Parathyroid adenoma (tissue), 2 donors: ENCODE measurements around the gene IDH3A.

ENCODE experiments used
- H2AFZ ChIP-seq: fragments of 300-600 bp; sonication (generic); one replicate; pipeline ENCODE4 v1.7.0; 2017; ENCODE audit warnings: antibody characterized with exemption, mild to moderate bottlenecking
- H3K27ac ChIP-seq: fragments of 300-600 bp; sonication (generic); one replicate; pipeline ENCODE4 v1.7.0; 2017
- H3K27me3 ChIP-seq: fragments of 300-600 bp; sonication (generic); one replicate; pipeline ENCODE4 v1.7.0; 2017; ENCODE audit warnings: low read length; ENCODE audit not compliant: control insufficient read depth, insufficient read depth
- H3K36me3 ChIP-seq: fragments of 300-600 bp; sonication (generic); one replicate; pipeline ENCODE4 v1.7.0; 2017; ENCODE audit warnings: low read length; ENCODE audit not compliant: control insufficient read depth, insufficient read depth
- H3K4me1 ChIP-seq: fragments of 300-600 bp; sonication (generic); one replicate; pipeline ENCODE4 v1.7.0; 2017; ENCODE audit warnings: control low read depth
- H3K4me2 ChIP-seq: fragments of 300-600 bp; sonication (generic); one replicate; pipeline ENCODE4 v1.7.0; 2017; ENCODE audit warnings: low read length
- H3K4me3 ChIP-seq: fragments of 300-600 bp; sonication (generic); one replicate; pipeline ENCODE4 v1.7.0; 2017; ENCODE audit warnings: low read depth, low read length
- H3K79me2 ChIP-seq: fragments of 300-600 bp; sonication (generic); one replicate; pipeline ENCODE4 v1.7.0; 2017; ENCODE audit warnings: control low read depth
- H3K9ac ChIP-seq: fragments of 300-600 bp; sonication (generic); one replicate; pipeline ENCODE4 v1.7.0; 2017; ENCODE audit warnings: mild to moderate bottlenecking
- H3K9me3 ChIP-seq: fragments of 300-600 bp; sonication (generic); one replicate; pipeline ENCODE4 v1.7.0; 2017; ENCODE audit warnings: low read length; ENCODE audit not compliant: control insufficient read depth
- CTCF ChIP-seq: fragments of 300-600 bp; sonication (generic); IDR thresholded peaks from one replicate; pipeline ENCODE4 v1.7.0; 2017; ENCODE audit warnings: antibody characterized with exemption, mild to moderate bottlenecking
- donor health status: primary hyperparathyroidism.

Gene IDH3A

GRCh38 chr15:78110096-78110495 lies 39.1 kb upstream of the IDH3A start:
- no peaks in the 10 kb centered on the region for H3K27me3 ChIP-seq
- no peaks in the 10 kb centered on the region for H3K9me3 ChIP-seq
- H3K27ac ChIP-seq = no peak overlapping the region
- no peak for TF ChIP-seq CTCF
- H3K79me2 ChIP-seq = no peaks in the 10 kb centered on the region
- H3K9ac ChIP-seq = no peak overlapping the region
- no peaks in the 10 kb centered on the region for H3K36me3 ChIP-seq
- H2AFZ ChIP-seq = no peak overlapping the region
- H3K4me1 ChIP-seq = no peaks in the 10 kb centered on the region
- H3K4me2 ChIP-seq = no peak overlapping the region
- no peak overlapping the region for H3K4me3 ChIP-seq

DNA sequence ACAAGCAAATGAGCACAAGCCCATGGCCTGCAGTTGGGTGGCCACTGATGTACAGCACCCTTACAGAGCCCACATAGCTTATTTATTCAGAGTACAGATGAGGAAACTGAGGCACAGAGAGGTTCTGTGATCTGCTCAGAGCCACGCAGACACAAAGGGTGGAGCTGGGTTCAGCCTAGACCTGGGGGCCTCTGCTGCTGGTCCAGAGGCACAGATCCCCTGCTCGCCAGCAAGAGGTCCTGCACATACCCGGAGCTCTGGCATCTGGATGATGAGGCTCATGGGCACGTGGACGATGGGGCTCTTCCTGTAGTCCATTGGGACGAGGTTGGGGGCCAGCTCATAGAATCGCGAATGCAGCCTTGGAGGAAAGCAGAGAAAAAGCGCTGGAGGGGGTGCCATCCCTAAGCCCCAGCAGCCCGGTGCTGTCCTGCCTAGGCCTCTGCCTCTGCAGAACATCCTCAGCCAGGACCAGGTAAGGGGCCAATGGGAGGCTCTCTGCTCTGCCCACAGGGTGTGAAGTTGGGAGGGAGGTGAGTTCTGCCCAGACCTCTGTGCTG lies 38.2 kb upstream of the IDH3A start:
- no peaks in the 10 kb centered on the region for H3K79me2 ChIP-seq
- TF ChIP-seq CTCF = no peak
- no peak overlapping the region for H3K9ac ChIP-seq
- H3K36me3 ChIP-seq = no peaks in the 10 kb centered on the region
- H3K4me1 ChIP-seq = no peaks in the 10 kb centered on the region
- H3K9me3 ChIP-seq = no peaks in the 10 kb centered on the region
- no peak overlapping the region for H3K4me3 ChIP-seq
- H3K4me2 ChIP-seq = no peak overlapping the region
- H2AFZ ChIP-seq = no peak overlapping the region
- no peak overlapping the region for H3K27ac ChIP-seq
- no peaks in the 10 kb centered on the region for H3K27me3 ChIP-seq

DNA sequence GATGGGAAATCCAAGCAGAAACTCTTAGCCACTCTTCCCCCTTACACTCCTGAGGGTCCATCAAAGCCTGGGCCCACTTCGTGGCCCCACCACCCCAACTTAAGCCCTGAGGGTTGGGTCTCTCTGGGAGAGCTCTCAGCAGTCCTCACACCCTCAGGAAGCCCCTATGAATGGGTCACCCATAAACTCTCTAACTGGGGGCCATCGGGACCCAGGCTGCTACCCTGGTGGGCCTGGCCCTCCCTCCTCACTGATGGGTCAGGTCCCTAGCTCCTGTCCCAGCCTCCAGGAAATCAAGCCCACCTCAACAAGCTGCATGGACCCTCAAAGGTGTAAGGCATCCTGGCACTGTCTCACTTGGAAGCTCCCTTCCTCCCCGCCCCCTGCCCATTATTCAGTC lies 37.4 kb upstream of the IDH3A start:
- Histone ChIP-seq H3K27me3 (no peaks in the 10 kb centered on the region), H2AFZ (no peak overlapping the region), H3K9ac (no peak overlapping the region), H3K27ac (no peak overlapping the region), H3K4me2 (no peak overlapping the region), H3K4me3 (no peak overlapping the region), H3K4me1 (no peaks in the 10 kb centered on the region), H3K79me2 (no peaks in the 10 kb centered on the region), H3K9me3 (no peaks in the 10 kb centered on the region), H3K36me3 (no peaks in the 10 kb centered on the region)
- TF ChIP-seq CTCF = no peak

DNA sequence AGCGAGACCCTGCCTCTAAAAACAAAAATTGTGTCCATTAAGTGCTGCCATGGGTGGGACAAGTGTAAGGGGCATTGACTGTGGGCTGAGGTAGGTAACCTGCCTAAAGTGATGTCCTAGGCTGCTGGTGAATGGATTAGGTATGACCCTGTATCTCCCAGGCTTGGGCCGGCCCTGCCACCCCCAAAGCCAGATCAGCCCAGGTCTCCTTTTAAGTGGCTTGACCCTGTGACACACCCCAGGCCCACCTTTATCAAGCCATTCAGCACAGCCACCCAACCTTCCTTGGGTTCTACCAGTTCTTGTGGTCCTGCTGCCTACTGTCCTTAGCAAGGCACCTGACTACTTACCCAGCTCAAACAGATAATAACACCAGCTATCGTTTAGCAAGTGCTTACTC lies 36.6 kb upstream of the IDH3A start:
- Histone ChIP-seq H3K27ac (no peak overlapping the region), H3K4me1 (no peaks in the 10 kb centered on the region), H3K36me3 (no peaks in the 10 kb centered on the region), H3K27me3 (no peaks in the 10 kb centered on the region), H3K9ac (no peak overlapping the region), H3K4me3 (no peak overlapping the region), H3K4me2 (no peak overlapping the region), H3K9me3 (no peaks in the 10 kb centered on the region), H3K79me2 (no peaks in the 10 kb centered on the region), H2AFZ (no peak overlapping the region)
- no peak for TF ChIP-seq CTCF

- Histone ChIP-seq H3K27me3 (no peaks in the 10 kb centered on the region), H3K27ac (no peak overlapping the region), H3K79me2 (no peaks in the 10 kb centered on the region), H3K4me3 (no peak overlapping the region), H3K9ac (no peak overlapping the region), H3K9me3 (no peaks in the 10 kb centered on the region), H3K36me3 (no peaks in the 10 kb centered on the region), H2AFZ (no peak overlapping the region), H3K4me2 (no peak overlapping the region), H3K4me1 (no peaks in the 10 kb centered on the region)
- TF ChIP-seq CTCF = no peak
Observed at GRCh38 chr15:78120523-78120922, 28.6 kb upstream of the IDH3A start.
